HCT116 (cell line): ENCODE measurements around the gene GIPC3. TPM values are rescaled to one million over a fixed set of nuclear protein-coding genes. Genes with fewer than 3 reads are reported as not detected.

Experiments
- ATAC-seq: fragments of 200-7000 bp; cut with Tn5 transposase; 2 replicates; pipeline ENCODE4 v1.9.1; 2020; ENCODE audit warnings: mild to moderate bottlenecking, moderate library complexity
- BruUV-seq: library from RNA; stranded (reverse); fragments of 400-500 nt; replicated peaks from 2 replicates; lab custom pipeline; 2021; lab: Mats Ljungman, UMichigan
- CTCF ChIA-PET: fragments of 300-600 bp; sonication (Branson Sonifier 250); formaldehyde crosslinking; loops from one replicate; lab custom pipeline; 2021; ENCODE audit warnings: antibody characterized with exemption; lab: Charles Lee
- POLR2A ChIA-PET: fragments of 300-600, 350-600 bp; sonication (Branson Sonifier 250); formaldehyde crosslinking; loops from one replicate; lab custom pipeline; 2021; ENCODE audit warnings: antibody characterized with exemption; lab: Charles Lee
- RAD21 ChIA-PET, 2 experiments: fragments of 300-600 bp; sonication (Branson Sonifier 250); formaldehyde crosslinking; loops; one replicate each; lab custom pipeline; 2023; ENCODE audit warnings: low total read pairs in 2 of 2; ENCODE audit not compliant: uncharacterized antibody in 2 of 2, unreplicated experiment in 2 of 2, low non-redundant PET in 1 of 2; lab: Charles Lee
- DNase-seq: peaks from one replicate; pipeline ENCODE4 v3.0.0-alpha.2; 2010; ENCODE audit warnings: low read depth, low spot score
- H2AFZ ChIP-seq: fragments of 200-600 bp; shearing (Covaris generic), sonication (generic); 2 replicates; pipeline ENCODE4 v1.6.1; 2017; ENCODE audit warnings: low read depth, mixed run types, mixed read lengths, antibody characterized with exemption, low read length; ENCODE audit not compliant: poor library complexity, severe bottlenecking
- H3K27ac ChIP-seq: 2 replicates; pipeline ENCODE4 v1.5.1; 2012; ENCODE audit warnings: low read depth, low read length
- H3K27me3 ChIP-seq: fragments of 200-600 bp; sonication (generic); 2 replicates; pipeline ENCODE4 v1.6.1; 2016; ENCODE audit warnings: mixed run types, low read length, mixed read lengths; ENCODE audit not compliant: insufficient read depth
- H3K36me3 ChIP-seq, 2 experiments: fragments of 200-500 bp in 1 of 2; fragments of 200-600 bp in 1 of 2; sonication (Bioruptor generic) in 1 of 2; sonication (generic) in 1 of 2; 2 replicates each; pipeline versions ENCODE4 v1.5.1 to v1.6.1; 2014 to 2016; ENCODE audit warnings: low read length in 2 of 2, inconsistent platforms in 1 of 2, mixed read lengths in 1 of 2, mixed run types in 1 of 2; ENCODE audit not compliant: insufficient read depth in 2 of 2, control insufficient read depth in 1 of 2
- H3K4me1 ChIP-seq, 2 experiments: fragments of 200-600 bp in 1 of 2; sonication (generic) in 1 of 2; 2 replicates each; pipeline versions ENCODE4 v1.5.1 to v1.6.1; 2012 to 2017; ENCODE audit warnings: low read length in 2 of 2, inconsistent platforms in 1 of 2, mild to moderate bottlenecking in 1 of 2, mixed read lengths in 1 of 2, mixed run types in 1 of 2, moderate library complexity in 1 of 2; ENCODE audit not compliant: insufficient read depth in 2 of 2, control insufficient read depth in 1 of 2
- H3K4me2 ChIP-seq: fragments of 200-600 bp; sonication (generic); 2 replicates; pipeline ENCODE4 v1.6.1; 2017; ENCODE audit warnings: mixed run types, low read length, mixed read lengths
- H3K4me3 ChIP-seq, 2 experiments: fragments of 200-600 bp in 1 of 2; sonication (generic) in 1 of 2; replicated peaks in 1 of 2; 2 replicates each; pipeline ENCODE4 v1.5.1; 2011 to 2016; ENCODE audit warnings: low read length in 2 of 2, control low read depth in 1 of 2, low read depth in 1 of 2, mild to moderate bottlenecking in 1 of 2, mixed read lengths in 1 of 2, mixed run types in 1 of 2
- H3K79me2 ChIP-seq: fragments of 200-600 bp; sonication (generic); 2 replicates; pipeline ENCODE4 v1.6.1; 2017; ENCODE audit warnings: mild to moderate bottlenecking, mixed run types, low read length, moderate library complexity, mixed read lengths; ENCODE audit not compliant: insufficient read depth
- H3K9ac ChIP-seq: fragments of 200-600 bp; sonication (generic); 2 replicates; pipeline ENCODE4 v1.6.1; 2016; ENCODE audit warnings: low read length, mixed read lengths
- H3K9me2 ChIP-seq: fragments of 200-600 bp; sonication (generic), shearing (Covaris generic); 2 replicates; pipeline ENCODE4 v1.6.1; 2017; ENCODE audit warnings: mixed run types, mild to moderate bottlenecking, moderate library complexity; ENCODE audit not compliant: insufficient read depth
- H3K9me3 ChIP-seq, 2 experiments: fragments of 200-500 bp in 1 of 2; fragments of 200-600 bp in 1 of 2; sonication (Bioruptor generic) in 1 of 2; sonication (generic) in 1 of 2; 2 replicates each; pipeline ENCODE4 v1.6.1; 2014 to 2017; ENCODE audit warnings: low read length in 2 of 2, mixed read lengths in 2 of 2, inconsistent platforms in 1 of 2, low read depth in 1 of 2, mild to moderate bottlenecking in 1 of 2, mixed run types in 1 of 2, moderate library complexity in 1 of 2; ENCODE audit not compliant: control insufficient read depth in 1 of 2, insufficient read depth in 1 of 2
- H4K20me1 ChIP-seq: fragments of 200-600 bp; sonication (generic), shearing (Covaris generic); 2 replicates; pipeline ENCODE4 v1.6.1; 2017; ENCODE audit warnings: mixed run types, mild to moderate bottlenecking, moderate library complexity; ENCODE audit not compliant: insufficient read depth
- CBX3 ChIP-seq: IDR thresholded peaks from 2 replicates; pipeline ENCODE4 v1.6.1; 2012; ENCODE audit warnings: low read depth
- CEBPB ChIP-seq: IDR thresholded peaks from 2 replicates; pipeline ENCODE4 v1.6.1; 2012; ENCODE audit warnings: low read depth
- ELF1 ChIP-seq: IDR thresholded peaks from 2 replicates; pipeline ENCODE4 v1.6.1; 2012; ENCODE audit warnings: low read depth, borderline replicate concordance
- EZH2 ChIP-seq: fragments of 200-600 bp; sonication (generic); IDR thresholded peaks from 2 replicates; pipeline ENCODE4 v1.6.1; 2017; ENCODE audit warnings: antibody characterized with exemption, mixed run types
- EZH2phosphoT487 ChIP-seq: fragments of 200-600 bp; IDR thresholded peaks from 2 replicates; pipeline ENCODE4 v1.6.1; 2018; ENCODE audit warnings: antibody characterized with exemption, borderline replicate concordance
- JUND ChIP-seq: IDR thresholded peaks from 2 replicates; pipeline ENCODE4 v1.6.1; 2012
- POLR2A ChIP-seq: IDR thresholded peaks from 2 replicates; pipeline ENCODE4 v1.7.0; 2011; ENCODE audit warnings: borderline replicate concordance; ENCODE audit not compliant: insufficient read depth, insufficient read length; ENCODE audit errors: extremely low read depth
- POLR2AphosphoS5 ChIP-seq: IDR thresholded peaks from 2 replicates; pipeline ENCODE4 v1.6.1; 2011; ENCODE audit warnings: mild to moderate bottlenecking, low read depth, low read length, moderate library complexity
- REST ChIP-seq: IDR thresholded peaks from 2 replicates; pipeline ENCODE4 v1.6.1; 2012; ENCODE audit warnings: low read depth
- SIN3A ChIP-seq: IDR thresholded peaks from 2 replicates; pipeline ENCODE4 v1.6.1; 2012; ENCODE audit warnings: low read depth
- SRF ChIP-seq: IDR thresholded peaks from 2 replicates; pipeline ENCODE4 v1.6.1; 2012; ENCODE audit warnings: low read depth
- TCF7L2 ChIP-seq: IDR thresholded peaks from 2 replicates; pipeline ENCODE4 v1.7.0; 2011; ENCODE audit warnings: borderline replicate concordance, inconsistent platforms; ENCODE audit not compliant: insufficient read depth, insufficient read length; ENCODE audit errors: extremely low read depth
- ZFX ChIP-seq: fragments of 450-650 bp; IDR thresholded peaks from 2 replicates; pipeline ENCODE4 v1.6.1; 2017
- ZNF274 ChIP-seq: fragments of 200-500 bp; sonication (Bioruptor generic); IDR thresholded peaks from 2 replicates; pipeline ENCODE4 v1.6.1; 2014; ENCODE audit warnings: mild to moderate bottlenecking, low read depth, low read length, inconsistent platforms
- intact Hi-C: fragments of 100-400 bp; cut with micrococcal nuclease; formaldehyde crosslinking; loops from 2 replicates; pipeline ENCODE4 v1.10.0; 2022
- total RNA-seq: library from RNA; stranded (reverse); gene quantifications from one replicate; pipeline ENCODE4 v1.2.1, GENCODE V29; 2021; ENCODE audit not compliant: unreplicated experiment
- TF ChIP-seq, protein P1 (sequence below): IDR thresholded peaks from 2 replicates; pipeline ENCODE4 v1.6.1; 2012
- TF ChIP-seq, protein P2 (sequence below): IDR thresholded peaks from 2 replicates; pipeline ENCODE4 v1.6.1; 2012
- TF ChIP-seq, protein P3 (sequence below): IDR thresholded peaks from 2 replicates; pipeline ENCODE4 v1.6.1; 2011; ENCODE audit warnings: mild to moderate bottlenecking, low read length, moderate library complexity; ENCODE audit not compliant: insufficient replicate concordance; ENCODE audit errors: extremely low read depth

The GIPC3 gene
- total RNA-seq, 1 experiment from 2014 or later = not detected

GRCh38 chr19:3636962-3637361 lies 51.7 kb downstream of the GIPC3 start:
- Histone ChIP-seq H3K4me3 (no peak overlapping the region), H2AFZ (no peak overlapping the region), H3K9ac (no peak overlapping the region), H3K27me3 (no peaks in the 10 kb centered on the region), H3K79me2 (no peaks in the 10 kb centered on the region), H3K9me2 (no peaks in the 10 kb centered on the region), H3K9me3 (no peaks in the 10 kb centered on the region), H4K20me1 (no peaks in the 10 kb centered on the region), H3K36me3 (no peaks in the 10 kb centered on the region; a peak in 1 of 4 replicates), H3K4me2 (no peak overlapping the region), H3K4me1 (no peaks in the 10 kb centered on the region), H3K27ac (no peak overlapping the region)
- DNase-seq (no peak), ATAC-seq (no peak)
- TF ChIP-seq JUND (no peak), CBX3 (no peak), ELF1 (no peak), ZNF274 (no peak), EZH2 (no peak)
- POLR2A ChIA-PET = no interaction called here
- CTCF ChIA-PET = no interaction called here
- no TSS peak for BruUV-seq
- intact Hi-C loops = no loop called here
- RAD21 ChIA-PET = no interaction called here

DNA sequence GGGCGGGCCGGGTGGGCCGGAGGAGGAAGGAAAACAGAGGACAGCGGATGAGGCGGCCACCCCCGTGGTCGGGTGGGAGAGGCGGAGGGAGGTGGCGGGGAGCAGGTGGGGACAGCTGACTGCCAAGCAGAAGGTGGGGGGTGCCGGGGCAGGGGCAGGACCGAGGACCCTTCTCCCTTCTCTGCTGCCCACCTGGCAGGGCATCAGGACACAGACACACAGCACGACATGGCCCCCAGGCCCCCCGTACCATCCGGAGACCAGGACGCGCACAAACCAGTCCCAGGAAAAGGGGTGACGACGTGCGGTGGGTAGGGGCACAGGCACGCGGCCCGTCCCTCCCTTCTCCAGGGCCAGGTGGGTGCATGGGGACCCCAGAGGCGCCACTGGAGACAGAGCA lies 52.3 kb downstream of the GIPC3 start:
- ChIA-PET POLR2A (no interaction called here), RAD21 (no interaction called here), CTCF (no interaction called here)
- Histone ChIP-seq H3K4me2 (no peak overlapping the region), H2AFZ (no peak overlapping the region), H3K4me3 (no peak overlapping the region), H4K20me1 (no peaks in the 10 kb centered on the region), H3K9me3 (no peaks in the 10 kb centered on the region), H3K9me2 (no peaks in the 10 kb centered on the region), H3K9ac (no peak overlapping the region), H3K27me3 (no peaks in the 10 kb centered on the region), H3K27ac (no peak overlapping the region), H3K4me1 (peaks cover under 1 to 3% of the 10 kb centered on the region in 2 experiments; a peak in 3 of 4 replicates), H3K79me2 (no peaks in the 10 kb centered on the region), H3K36me3 (no peaks in the 10 kb centered on the region; a peak in 1 of 4 replicates)
- BruUV-seq = no TSS peak
- ATAC-seq = no peak
- intact Hi-C loops = no loop called here
- no peak for DNase-seq
- TF ChIP-seq CEBPB = no peak
- no peak for TF ChIP-seq EZH2phosphoT487
- no peak for TF ChIP-seq POLR2AphosphoS5
- TF ChIP-seq SRF = no peak
- TF ChIP-seq, protein P1, sequence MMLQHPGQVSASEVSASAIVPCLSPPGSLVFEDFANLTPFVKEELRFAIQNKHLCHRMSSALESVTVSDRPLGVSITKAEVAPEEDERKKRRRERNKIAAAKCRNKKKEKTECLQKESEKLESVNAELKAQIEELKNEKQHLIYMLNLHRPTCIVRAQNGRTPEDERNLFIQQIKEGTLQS = no peak
- TF ChIP-seq, protein P2, sequence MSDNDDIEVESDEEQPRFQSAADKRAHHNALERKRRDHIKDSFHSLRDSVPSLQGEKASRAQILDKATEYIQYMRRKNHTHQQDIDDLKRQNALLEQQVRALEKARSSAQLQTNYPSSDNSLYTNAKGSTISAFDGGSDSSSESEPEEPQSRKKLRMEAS = no peak
- TF ChIP-seq, protein P3, sequence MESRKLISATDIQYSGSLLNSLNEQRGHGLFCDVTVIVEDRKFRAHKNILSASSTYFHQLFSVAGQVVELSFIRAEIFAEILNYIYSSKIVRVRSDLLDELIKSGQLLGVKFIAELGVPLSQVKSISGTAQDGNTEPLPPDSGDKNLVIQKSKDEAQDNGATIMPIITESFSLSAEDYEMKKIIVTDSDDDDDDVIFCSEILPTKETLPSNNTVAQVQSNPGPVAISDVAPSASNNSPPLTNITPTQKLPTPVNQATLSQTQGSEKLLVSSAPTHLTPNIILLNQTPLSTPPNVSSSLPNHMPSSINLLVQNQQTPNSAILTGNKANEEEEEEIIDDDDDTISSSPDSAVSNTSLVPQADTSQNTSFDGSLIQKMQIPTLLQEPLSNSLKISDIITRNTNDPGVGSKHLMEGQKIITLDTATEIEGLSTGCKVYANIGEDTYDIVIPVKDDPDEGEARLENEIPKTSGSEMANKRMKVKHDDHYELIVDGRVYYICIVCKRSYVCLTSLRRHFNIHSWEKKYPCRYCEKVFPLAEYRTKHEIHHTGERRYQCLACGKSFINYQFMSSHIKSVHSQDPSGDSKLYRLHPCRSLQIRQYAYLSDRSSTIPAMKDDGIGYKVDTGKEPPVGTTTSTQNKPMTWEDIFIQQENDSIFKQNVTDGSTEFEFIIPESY = no peak
- no peak for TF ChIP-seq SIN3A
- no peak for TF ChIP-seq EZH2
- no peak for TF ChIP-seq ZNF274
- no peak for TF ChIP-seq REST
- TF ChIP-seq POLR2A = no peak
- no peak for TF ChIP-seq JUND
- TF ChIP-seq TCF7L2 = no peak
- no peak for TF ChIP-seq ZFX
